ENCODE measurements around the gene CELSR3.
A peak's percentile ranks its signal among the peaks of the same experiment; 100 is the strongest.

The CELSR3 gene

GRCh38 chr3:48661501-48662144, 1.1 kb downstream of the CELSR3 start:
- peak overlapping the region; percentile 77 for H3K4me3 Mint-ChIP-seq
- no peak overlapping the region for H3K27ac Mint-ChIP-seq
- TF ChIP-seq CTCF (IDR thresholded peaks at IDR 0.05), result no peak
- DNase-seq, result peak; percentile 94
- H3K36me3 Mint-ChIP-seq (ENCODE audit: low read depth), result peaks cover 37% of the 10 kb centered on the region
- peaks cover 18% of the 10 kb centered on the region for H3K4me1 Mint-ChIP-seq
- H3K27me3 Mint-ChIP-seq (ENCODE audit: low read depth, poor library complexity), result no peaks in the 10 kb centered on the region
- H3K9me3 Mint-ChIP-seq, result peaks cover 4% of the 10 kb centered on the region

DNA sequence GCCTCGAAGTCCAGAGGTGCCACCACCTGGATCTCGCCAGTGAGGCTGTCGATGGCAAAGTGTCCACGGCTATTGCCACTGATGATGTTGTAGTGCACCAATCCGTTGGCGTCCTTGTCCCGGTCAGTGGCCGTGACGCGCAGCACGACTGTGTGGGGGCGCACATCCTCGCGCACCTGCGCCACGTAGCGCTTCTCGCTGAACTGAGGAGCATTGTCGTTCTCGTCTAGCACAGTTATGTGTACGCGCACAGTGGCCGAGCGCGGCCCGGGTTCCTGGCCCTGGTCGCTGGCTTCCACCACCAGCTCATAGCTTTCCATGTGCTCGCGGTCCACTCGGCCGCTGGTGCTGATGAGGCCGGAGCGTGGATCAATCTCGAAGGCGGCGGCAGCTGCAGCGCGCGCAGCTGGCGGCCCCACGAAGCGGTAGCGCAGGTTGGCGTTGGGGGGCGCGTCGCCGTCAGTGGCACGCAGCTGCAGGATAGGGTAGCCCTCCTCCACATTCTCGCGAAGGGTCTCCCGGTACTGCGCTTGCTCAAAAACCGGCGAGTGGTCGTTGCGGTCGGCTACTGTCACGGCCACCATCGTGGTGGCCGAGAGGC, 1.8 kb downstream of the CELSR3 start:
- no peak for DNase-seq
- peaks cover 18% of the 10 kb centered on the region for H3K4me1 Mint-ChIP-seq
- TF ChIP-seq CTCF (IDR thresholded peaks at IDR 0.05), result no peak
- H3K27me3 Mint-ChIP-seq (ENCODE audit: low read depth, poor library complexity), result no peaks in the 10 kb centered on the region
- H3K36me3 Mint-ChIP-seq (ENCODE audit: low read depth), result peaks cover 30% of the 10 kb centered on the region
- H3K4me3 Mint-ChIP-seq, result no peak overlapping the region
- no peak overlapping the region for H3K27ac Mint-ChIP-seq
- H3K9me3 Mint-ChIP-seq, result peaks cover 4% of the 10 kb centered on the region

GRCh38 chr3:48656841-48657281, 5.8 kb downstream of the CELSR3 start:
- H3K27me3 Mint-ChIP-seq (ENCODE audit: low read depth, poor library complexity), result peaks cover 13% of the 10 kb centered on the region
- H3K36me3 Mint-ChIP-seq (ENCODE audit: low read depth), result peaks cover 45% of the 10 kb centered on the region
- DNase-seq, result no peak
- H3K9me3 Mint-ChIP-seq, result peaks cover 4% of the 10 kb centered on the region
- no peak for TF ChIP-seq CTCF (IDR thresholded peaks at IDR 0.05)
- H3K4me3 Mint-ChIP-seq, result no peak overlapping the region
- H3K27ac Mint-ChIP-seq, result no peak overlapping the region
- peaks cover 34% of the 10 kb centered on the region for H3K4me1 Mint-ChIP-seq

- Mint-ChIP-seq H3K9me3 (peaks cover 4% of the 10 kb centered on the region), H3K4me3 (peak overlapping the region; percentile 61), H3K36me3 (ENCODE audit: low read depth) (peaks cover 45% of the 10 kb centered on the region), H3K27me3 (ENCODE audit: low read depth, poor library complexity) (peaks cover 13% of the 10 kb centered on the region), H3K27ac (no peak overlapping the region), H3K4me1 (peaks cover 34% of the 10 kb centered on the region)
- TF ChIP-seq CTCF (IDR thresholded peaks at IDR 0.05), result peak; percentile 61
- peak; percentile 95 for DNase-seq
These were observed 6.4 kb downstream of the CELSR3 start for GRCh38 chr3:48656061-48656840.

- Mint-ChIP-seq H3K36me3 (ENCODE audit: low read depth) (peaks cover 50% of the 10 kb centered on the region), H3K4me1 (peaks cover 41% of the 10 kb centered on the region), H3K27ac (no peak overlapping the region), H3K4me3 (peak overlapping the region; percentile 69), H3K27me3 (ENCODE audit: low read depth, poor library complexity) (peaks cover 13% of the 10 kb centered on the region), H3K9me3 (peaks cover 4% of the 10 kb centered on the region)
- DNase-seq, result no peak
- TF ChIP-seq CTCF (IDR thresholded peaks at IDR 0.05), result no peak
These were observed 7.1 kb downstream of the CELSR3 start for GRCh38 chr3:48655606-48656005.
